ENCODE measurements around the gene MPZL3. TPM values are rescaled to one million over a fixed set of nuclear protein-coding genes. Genes with fewer than 3 reads are reported as not detected.

The MPZL3 gene
- total RNA-seq, 1 donor from 2014 or later = 0.21 TPM

- no peaks in the 10 kb centered on the region for H3K27me3 ChIP-seq
- DNase-seq (ENCODE audit: low spot score in 2 of 2) = no peak
These were observed 30.7 kb downstream of the MPZL3 start for GRCh38 chr11:118221419-118221818.

GRCh38 chr11:118219732-118220131, 32.4 kb downstream of the MPZL3 start:
- Histone ChIP-seq H3K4me3 (no peak overlapping the region), H3K27ac (no peak overlapping the region), H3K36me3 (no peaks in the 10 kb centered on the region), H3K4me1 (no peaks in the 10 kb centered on the region), H3K27me3 (no peaks in the 10 kb centered on the region), H3K9me3 (no peaks in the 10 kb centered on the region)
- intact Hi-C loops (cut with DNase I) = no loop called here
- TF ChIP-seq CTCF (IDR thresholded peaks at IDR 0.05) = no peak
- no peak for DNase-seq (ENCODE audit: low spot score in 2 of 2)

More at GRCh38 chr11:118221419-118221818, 30.7 kb downstream of the MPZL3 start:
- no peak overlapping the region for H3K4me3 ChIP-seq
- intact Hi-C loops (cut with DNase I) = no loop called here
- no peak overlapping the region for H3K27ac ChIP-seq
- H3K4me1 ChIP-seq = no peaks in the 10 kb centered on the region
- H3K36me3 ChIP-seq = no peaks in the 10 kb centered on the region
- no peaks in the 10 kb centered on the region for H3K9me3 ChIP-seq
- TF ChIP-seq CTCF (IDR thresholded peaks at IDR 0.05) = no peak

GRCh38 chr11:118219244-118219643, 32.9 kb downstream of the MPZL3 start:
- no peaks in the 10 kb centered on the region for H3K36me3 ChIP-seq
- no peaks in the 10 kb centered on the region for H3K27me3 ChIP-seq
- no peak overlapping the region for H3K4me3 ChIP-seq
- H3K27ac ChIP-seq = no peak overlapping the region
- no peaks in the 10 kb centered on the region for H3K9me3 ChIP-seq
- intact Hi-C loops (cut with DNase I) = no loop called here
- H3K4me1 ChIP-seq = no peaks in the 10 kb centered on the region
- no peak for DNase-seq (ENCODE audit: low spot score in 2 of 2)
- TF ChIP-seq CTCF (IDR thresholded peaks at IDR 0.05) = no peak

GRCh38 chr11:118217575-118217974, 34.6 kb downstream of the MPZL3 start:
- Histone ChIP-seq H3K4me3 (no peak overlapping the region), H3K4me1 (no peaks in the 10 kb centered on the region), H3K36me3 (no peaks in the 10 kb centered on the region), H3K27me3 (no peaks in the 10 kb centered on the region), H3K9me3 (no peaks in the 10 kb centered on the region), H3K27ac (no peak overlapping the region)
- intact Hi-C loops (cut with DNase I) = no loop called here
- no peak for DNase-seq (ENCODE audit: low spot score in 2 of 2)
- no peak for TF ChIP-seq CTCF (IDR thresholded peaks at IDR 0.05)

- Histone ChIP-seq H3K36me3 (no peaks in the 10 kb centered on the region), H3K4me1 (no peaks in the 10 kb centered on the region), H3K27ac (no peak overlapping the region), H3K9me3 (no peaks in the 10 kb centered on the region), H3K4me3 (no peak overlapping the region), H3K27me3 (no peaks in the 10 kb centered on the region)
- DNase-seq (ENCODE audit: low spot score in 2 of 2) = no peak
- intact Hi-C loops (cut with DNase I) = no loop called here
- no peak for TF ChIP-seq CTCF (IDR thresholded peaks at IDR 0.05)
These were observed 35.3 kb downstream of the MPZL3 start for GRCh38 chr11:118216621-118217481.

Data from ascending aorta (tissue), 2 donors.